NB4 (cell line): ENCODE measurements around the gene WHAMM.
A peak's percentile ranks its signal among the peaks of the same experiment; 100 is the strongest.

Experiments
- DNase-seq: peaks from one replicate; pipeline ENCODE4 v3.0.0; 2010; ENCODE audit warnings: low read depth
- H3K4me3 ChIP-seq: one replicate; pipeline ENCODE4 v1.5.1; 2011; ENCODE audit warnings: mild to moderate bottlenecking, low read depth, low read length, moderate library complexity
- MYC ChIP-seq: IDR thresholded peaks from 2 replicates; pipeline ENCODE4 v1.6.1; 2011; ENCODE audit warnings: low read depth, low read length
- POLR2A ChIP-seq: IDR thresholded peaks from 2 replicates; pipeline ENCODE4 v1.6.1; 2011; ENCODE audit warnings: mild to moderate bottlenecking; ENCODE audit not compliant: insufficient read length; ENCODE audit errors: extremely low read depth
- TF ChIP-seq, protein P1 (sequence below): IDR thresholded peaks from one replicate; pipeline ENCODE4 v1.5.1; 2012; ENCODE audit warnings: low read depth, low read length
- TF ChIP-seq, protein P2 (sequence below): IDR thresholded peaks from 2 replicates; pipeline ENCODE4 v1.6.1; 2011; ENCODE audit warnings: low read depth, low read length

The WHAMM gene

DNA sequence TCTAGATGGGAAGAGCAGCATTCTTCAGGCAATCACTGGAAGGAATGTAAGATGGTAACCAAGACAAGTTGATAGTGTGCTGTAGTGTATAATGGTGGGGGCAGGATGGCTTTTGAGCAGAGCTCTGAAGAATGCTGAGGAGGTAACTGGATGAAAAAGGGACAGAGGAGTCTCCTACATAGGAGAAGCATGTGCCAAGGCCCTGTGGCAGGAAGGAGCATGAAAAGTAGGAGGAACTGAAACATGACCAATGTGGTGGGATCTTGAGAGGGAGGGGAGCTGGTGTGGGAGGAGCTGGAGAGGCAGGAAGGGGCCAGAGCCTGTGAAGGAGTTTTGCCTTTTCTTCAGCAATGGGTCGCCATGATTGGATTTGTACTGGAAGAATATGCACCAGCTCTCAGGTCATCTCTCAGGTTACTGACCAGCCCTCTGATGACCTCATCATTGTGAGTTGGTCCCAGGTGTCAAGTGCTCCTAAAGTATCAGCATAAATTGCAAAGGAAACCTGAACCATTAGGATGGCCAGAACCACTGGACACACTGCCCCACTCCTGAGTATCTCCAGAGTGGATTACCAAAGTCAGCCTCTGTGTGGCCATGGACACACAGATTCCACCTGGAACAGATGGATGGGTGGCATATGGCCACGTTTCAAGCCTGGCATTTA, 42.1 kb upstream of the WHAMM start:
- no peak overlapping the region for H3K4me3 ChIP-seq
- peak; percentile 19 for DNase-seq

DNA sequence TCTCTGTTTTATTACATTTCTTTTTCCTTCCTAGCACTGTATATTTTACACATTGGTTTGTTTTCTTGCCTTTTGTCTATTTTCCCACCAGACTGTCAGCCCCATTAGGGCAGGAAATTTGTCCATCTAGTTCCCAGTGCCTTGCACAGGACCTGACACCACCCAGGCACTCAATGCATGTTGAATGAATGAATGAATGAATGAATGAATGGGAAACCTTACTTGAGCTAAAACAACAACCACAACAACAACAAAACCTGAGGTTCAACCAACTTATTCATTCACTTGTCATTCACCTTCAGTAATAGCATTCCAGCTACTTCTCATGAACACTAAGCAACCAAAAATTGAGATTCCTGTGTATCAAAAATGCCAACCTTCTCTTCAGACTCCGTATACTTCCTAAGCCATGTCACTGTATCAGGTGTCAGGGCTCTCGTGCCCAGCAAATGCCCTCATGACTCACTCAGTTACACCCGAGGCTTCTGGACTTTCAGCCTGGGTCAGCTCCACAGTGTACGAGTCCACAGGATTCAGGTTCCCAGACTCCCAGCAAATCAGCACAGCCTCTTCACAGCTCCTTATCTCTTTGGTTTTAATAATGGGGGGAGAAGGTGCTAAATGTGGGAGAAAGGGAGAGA, 40.9 kb upstream of the WHAMM start:
- TF ChIP-seq, protein P1, sequence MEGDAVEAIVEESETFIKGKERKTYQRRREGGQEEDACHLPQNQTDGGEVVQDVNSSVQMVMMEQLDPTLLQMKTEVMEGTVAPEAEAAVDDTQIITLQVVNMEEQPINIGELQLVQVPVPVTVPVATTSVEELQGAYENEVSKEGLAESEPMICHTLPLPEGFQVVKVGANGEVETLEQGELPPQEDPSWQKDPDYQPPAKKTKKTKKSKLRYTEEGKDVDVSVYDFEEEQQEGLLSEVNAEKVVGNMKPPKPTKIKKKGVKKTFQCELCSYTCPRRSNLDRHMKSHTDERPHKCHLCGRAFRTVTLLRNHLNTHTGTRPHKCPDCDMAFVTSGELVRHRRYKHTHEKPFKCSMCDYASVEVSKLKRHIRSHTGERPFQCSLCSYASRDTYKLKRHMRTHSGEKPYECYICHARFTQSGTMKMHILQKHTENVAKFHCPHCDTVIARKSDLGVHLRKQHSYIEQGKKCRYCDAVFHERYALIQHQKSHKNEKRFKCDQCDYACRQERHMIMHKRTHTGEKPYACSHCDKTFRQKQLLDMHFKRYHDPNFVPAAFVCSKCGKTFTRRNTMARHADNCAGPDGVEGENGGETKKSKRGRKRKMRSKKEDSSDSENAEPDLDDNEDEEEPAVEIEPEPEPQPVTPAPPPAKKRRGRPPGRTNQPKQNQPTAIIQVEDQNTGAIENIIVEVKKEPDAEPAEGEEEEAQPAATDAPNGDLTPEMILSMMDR = no peak
- TF ChIP-seq, protein P2, sequence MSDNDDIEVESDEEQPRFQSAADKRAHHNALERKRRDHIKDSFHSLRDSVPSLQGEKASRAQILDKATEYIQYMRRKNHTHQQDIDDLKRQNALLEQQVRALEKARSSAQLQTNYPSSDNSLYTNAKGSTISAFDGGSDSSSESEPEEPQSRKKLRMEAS = no peak
- TF ChIP-seq POLR2A (no peak), MYC (no peak)
- H3K4me3 ChIP-seq = no peak overlapping the region
- DNase-seq = no peak

More for the DNA sequence above, 42.1 kb upstream of the WHAMM start:
- TF ChIP-seq MYC (no peak), POLR2A (no peak)
- TF ChIP-seq, protein P2 = no peak
- TF ChIP-seq, protein P1 = no peak

DNA sequence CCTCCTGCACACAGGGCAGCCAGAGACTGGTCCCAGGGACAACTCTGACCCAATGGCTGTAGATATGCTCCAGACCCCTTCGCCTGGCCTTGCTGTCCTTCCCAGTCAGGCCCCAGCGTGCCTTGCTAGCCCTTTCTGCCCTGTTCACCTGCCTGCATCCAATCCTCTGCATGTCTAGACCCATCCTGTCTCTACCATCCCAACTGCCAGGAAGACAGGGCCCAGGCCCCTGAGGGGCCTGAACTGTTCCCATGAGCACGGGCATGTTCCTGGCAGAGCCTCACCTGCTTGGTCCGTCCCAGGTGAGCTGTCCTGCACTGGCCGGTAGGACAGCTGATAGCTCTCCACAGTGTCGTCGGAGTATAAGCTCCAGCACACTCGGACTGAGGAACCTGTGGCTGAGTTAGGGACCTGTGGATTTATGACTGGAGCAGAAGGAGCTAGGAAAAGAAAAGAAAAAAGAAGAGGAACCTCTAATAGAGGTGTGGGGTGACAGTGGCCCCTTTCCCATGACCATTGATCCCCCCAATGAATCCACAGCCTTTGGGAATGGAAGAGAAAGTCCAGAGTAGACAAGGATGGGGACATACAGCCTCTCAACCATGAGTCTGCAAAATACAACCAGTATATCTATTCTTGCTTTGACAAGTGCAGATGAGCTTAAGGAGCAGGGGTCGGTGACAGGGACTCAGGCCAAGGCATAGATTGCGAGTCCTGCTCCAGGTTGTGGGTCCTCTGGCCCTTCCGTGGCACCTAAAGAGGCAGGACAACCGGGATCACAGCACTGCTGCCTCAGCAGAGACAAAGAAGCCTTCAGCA, 37.4 kb upstream of the WHAMM start:
- H3K4me3 ChIP-seq = no peak overlapping the region
- TF ChIP-seq, protein P1 = no peak
- TF ChIP-seq, protein P2 = no peak
- TF ChIP-seq MYC = no peak
- TF ChIP-seq POLR2A = no peak
- DNase-seq = no peak

DNA sequence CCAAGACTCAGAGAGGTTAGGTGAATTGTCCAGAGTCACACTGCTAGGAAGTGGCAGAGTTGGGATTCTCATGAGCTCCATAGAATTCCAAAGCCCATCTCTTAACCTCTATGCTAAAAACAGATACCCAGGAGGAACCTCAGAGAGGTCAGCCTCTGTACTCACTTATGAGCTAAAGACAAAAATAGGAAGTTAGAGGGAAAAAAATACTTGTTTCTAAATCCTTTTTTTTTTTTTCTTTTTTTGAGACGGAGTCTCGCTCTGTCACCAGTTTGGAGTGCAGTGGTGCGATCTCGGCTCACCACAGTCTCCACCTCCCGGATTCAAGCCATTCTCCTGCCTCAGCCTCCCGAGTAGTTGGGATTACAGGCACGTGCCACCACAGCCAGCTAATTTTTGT, 34.9 kb upstream of the WHAMM start:
- DNase-seq = no peak

DNA sequence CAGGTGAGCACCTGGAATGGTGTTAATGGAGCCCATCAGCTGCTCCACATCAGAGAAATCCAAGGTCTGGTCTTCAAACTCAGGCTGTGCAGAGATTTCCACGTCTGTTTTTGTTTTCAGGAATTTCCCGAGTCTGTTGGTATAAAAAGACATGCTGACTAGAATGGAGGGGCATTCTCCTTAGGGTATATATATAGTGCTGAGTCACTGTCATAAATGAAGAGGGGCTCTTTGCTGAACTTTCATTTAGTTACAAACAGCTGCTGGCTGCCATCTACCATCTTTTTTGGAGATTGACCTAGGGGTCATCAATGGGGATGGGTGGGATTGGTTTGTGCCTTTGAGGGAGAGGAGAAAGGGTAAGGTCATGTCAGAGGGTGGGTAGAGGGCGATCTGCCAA, 30.7 kb upstream of the WHAMM start:
- DNase-seq = no peak
- H3K4me3 ChIP-seq = no peak overlapping the region
- TF ChIP-seq MYC (no peak), POLR2A (no peak)
- TF ChIP-seq, protein P1 = no peak
- TF ChIP-seq, protein P2 = no peak

More for the DNA sequence above, 34.9 kb upstream of the WHAMM start:
- TF ChIP-seq POLR2A = no peak
- TF ChIP-seq, protein P1 = no peak
- TF ChIP-seq MYC = no peak
- TF ChIP-seq, protein P2 = no peak
- no peak overlapping the region for H3K4me3 ChIP-seq
